Fibroblast of the conjunctiva (primary cell): ENCODE measurements around the gene KBTBD7.

Experiments
- DNase-seq: peaks from one replicate; pipeline ENCODE4 v3.0.0-alpha.2; 2010; ENCODE audit warnings: low read depth

The KBTBD7 gene, protein sequence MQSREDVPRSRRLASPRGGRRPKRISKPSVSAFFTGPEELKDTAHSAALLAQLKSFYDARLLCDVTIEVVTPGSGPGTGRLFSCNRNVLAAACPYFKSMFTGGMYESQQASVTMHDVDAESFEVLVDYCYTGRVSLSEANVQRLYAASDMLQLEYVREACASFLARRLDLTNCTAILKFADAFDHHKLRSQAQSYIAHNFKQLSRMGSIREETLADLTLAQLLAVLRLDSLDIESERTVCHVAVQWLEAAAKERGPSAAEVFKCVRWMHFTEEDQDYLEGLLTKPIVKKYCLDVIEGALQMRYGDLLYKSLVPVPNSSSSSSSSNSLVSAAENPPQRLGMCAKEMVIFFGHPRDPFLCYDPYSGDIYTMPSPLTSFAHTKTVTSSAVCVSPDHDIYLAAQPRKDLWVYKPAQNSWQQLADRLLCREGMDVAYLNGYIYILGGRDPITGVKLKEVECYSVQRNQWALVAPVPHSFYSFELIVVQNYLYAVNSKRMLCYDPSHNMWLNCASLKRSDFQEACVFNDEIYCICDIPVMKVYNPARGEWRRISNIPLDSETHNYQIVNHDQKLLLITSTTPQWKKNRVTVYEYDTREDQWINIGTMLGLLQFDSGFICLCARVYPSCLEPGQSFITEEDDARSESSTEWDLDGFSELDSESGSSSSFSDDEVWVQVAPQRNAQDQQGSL

GRCh38 chr13:41193919-41194824 lies at the start of gene KBTBD7:
Gene KBTBD7 (minus strand): TSS chr13:41194569. CDS start chr13:41194257, 312 bp downstream.
- DNase-seq, result peak; percentile 96

DNA sequence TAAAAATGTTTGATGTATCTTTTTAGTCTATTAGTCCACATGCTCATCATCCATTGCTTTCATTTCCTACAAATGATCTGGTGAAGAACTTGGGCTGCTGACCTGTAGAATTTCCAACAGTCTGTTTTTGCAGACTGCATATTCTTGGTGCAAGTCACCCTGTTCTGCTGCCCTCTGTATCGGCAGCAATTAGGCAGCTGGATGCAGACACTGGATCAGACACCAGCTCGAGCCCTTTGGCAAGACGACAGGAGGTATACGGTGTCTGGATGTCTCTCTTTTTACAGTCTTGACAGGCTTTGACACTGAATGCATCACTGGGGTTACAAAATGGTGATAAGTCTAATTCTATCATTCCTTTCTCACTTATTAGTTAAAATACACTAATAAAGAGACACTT lies 47.3 kb upstream of the KBTBD7 start:
- DNase-seq, result no peak

DNA sequence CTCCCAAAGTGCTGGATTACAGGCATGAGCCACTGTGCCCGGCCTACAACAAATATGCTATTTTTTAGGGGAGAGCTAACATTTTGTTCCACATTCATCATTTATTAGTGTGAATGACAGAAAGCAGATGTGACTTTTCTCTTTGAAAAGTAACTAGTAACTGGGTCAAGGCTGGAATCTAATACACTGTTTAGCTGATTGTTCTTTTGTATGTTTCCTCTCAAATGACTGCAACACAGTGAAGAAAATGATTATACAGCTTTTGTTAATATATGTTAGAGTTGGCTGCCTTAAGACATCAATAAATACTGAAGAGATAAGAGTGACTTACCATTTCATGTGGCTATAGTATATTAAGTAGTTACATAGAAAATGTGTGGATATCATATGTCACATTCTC lies 42.0 kb upstream of the KBTBD7 start:
- DNase-seq, result no peak

GRCh38 chr13:41232578-41233480 lies 38.5 kb upstream of the KBTBD7 start:
- DNase-seq, result no peak

DNA sequence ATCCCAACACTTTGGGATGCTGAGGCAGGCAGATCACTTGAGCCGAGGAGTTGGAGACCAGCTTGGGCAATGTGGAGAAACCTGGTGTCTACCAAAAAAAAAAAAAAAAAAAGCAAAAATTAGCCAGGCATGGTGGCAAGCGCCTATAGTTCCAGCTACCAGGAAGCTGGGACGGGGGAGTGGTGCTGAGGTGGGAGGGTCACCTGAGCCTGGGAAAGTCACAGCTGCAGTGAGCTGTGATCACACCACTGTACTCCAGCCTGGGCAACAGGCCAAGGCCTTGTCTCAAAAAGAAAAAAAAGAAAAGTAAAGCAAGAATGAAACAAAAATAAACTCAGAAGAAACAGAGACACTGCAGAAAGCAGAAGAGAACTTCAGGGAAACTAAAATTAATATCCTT lies 37.4 kb upstream of the KBTBD7 start:
- DNase-seq, result no peak

DNA sequence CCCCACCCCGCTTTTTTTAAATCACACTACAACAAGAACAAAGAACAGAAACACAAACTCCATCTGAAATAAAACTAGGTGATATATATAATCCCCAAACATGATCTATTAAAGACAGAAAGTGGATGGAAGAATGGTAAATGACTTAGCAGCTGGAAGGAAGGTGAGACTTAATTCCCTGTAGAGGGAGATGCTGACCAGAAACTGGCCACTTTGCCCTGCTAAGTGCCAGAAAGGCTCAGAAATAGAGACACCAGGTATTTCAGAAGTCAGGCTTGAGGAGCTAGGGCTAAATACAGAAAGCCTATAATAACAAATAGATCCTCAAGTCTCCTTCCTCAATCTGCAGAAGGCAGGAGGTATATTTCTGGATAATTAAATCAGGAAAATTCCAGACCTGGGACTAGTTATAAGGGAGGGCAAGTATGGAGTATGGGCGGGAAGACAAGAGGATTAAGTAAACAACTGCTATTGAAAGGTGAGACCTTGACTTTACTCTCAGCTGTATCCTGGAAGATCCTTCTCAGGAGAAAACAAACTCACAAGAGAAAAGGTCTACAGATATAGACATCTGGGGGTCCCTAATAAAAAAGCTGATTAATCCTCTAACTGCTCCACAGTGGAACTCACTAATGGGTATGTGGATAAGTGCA lies 36.8 kb upstream of the KBTBD7 start:
- DNase-seq, result no peak

DNA sequence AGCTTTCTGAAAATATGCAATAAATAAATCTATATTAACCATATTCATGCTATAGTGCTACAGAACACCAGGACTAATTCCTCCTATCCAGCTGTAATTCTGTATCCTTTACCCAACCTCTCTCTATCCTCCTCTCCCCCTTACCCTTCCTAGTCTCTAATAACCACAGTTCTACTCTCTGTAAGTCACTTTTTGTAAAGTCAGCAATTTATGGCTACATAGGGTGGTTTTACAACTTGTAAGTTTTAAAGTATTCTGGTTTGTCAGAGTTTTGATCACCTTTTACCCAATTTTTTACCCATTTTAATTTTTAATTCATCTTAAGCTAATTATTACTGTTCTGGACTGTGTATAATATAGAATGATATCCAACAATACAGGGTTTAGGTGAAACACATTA lies 35.0 kb upstream of the KBTBD7 start:
- DNase-seq, result no peak

- peak; percentile 10 for DNase-seq
Observed at GRCh38 chr13:41224113-41225110, 30.0 kb upstream of the KBTBD7 start.

DNA sequence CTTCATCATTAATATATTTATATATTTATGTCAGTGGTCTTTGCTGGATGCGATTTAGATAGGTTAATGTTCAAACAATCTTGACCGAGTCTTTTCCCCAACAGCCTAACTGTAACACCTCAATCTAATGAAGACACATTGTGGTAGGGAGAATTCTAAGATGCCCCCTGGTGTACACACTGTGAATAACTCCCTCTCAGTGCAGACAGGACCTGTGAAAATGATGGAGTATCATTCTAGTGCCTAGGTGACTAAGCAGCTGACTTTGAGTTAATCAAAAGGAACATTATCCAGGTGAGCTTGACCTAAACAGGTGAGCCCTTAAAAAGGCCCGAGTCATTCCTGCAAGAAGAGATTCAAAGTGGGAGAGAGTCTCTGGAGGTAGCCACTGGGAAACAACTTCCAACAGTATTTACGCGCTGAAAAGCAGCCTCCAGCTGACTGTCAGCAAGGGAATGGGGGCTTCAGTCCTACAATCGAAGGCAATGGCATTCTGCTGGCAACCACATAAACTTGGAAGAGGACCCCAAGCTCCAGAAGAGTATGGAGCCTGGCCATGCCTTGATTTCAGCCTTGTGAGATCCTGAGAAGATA lies 28.0 kb upstream of the KBTBD7 start:
- DNase-seq, result peak; percentile 18

GRCh38 chr13:41220401-41220800 lies 26.0 kb upstream of the KBTBD7 start:
- DNase-seq, result no peak

DNA sequence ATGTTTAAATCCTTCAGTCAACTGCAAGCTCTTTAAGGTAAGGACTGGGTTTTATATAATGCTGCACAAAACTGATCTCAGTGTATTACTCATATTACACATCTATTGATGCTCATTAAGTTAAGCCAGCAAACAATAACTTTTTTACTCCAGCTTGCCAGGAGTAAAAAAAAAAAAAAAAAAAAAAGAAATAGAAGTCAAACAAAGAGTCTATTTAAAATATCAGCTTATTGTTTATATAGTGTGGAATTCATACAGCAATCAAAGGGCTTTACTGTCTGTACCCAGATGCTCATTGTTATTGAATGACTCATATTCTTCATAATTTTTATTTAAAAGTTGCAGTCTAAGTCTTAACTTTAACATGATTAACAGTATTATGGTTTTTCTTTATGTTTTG lies 21.8 kb upstream of the KBTBD7 start:
- peak; percentile 21 for DNase-seq

GRCh38 chr13:41213919-41214318 lies 19.6 kb upstream of the KBTBD7 start:
- no peak for DNase-seq

DNA sequence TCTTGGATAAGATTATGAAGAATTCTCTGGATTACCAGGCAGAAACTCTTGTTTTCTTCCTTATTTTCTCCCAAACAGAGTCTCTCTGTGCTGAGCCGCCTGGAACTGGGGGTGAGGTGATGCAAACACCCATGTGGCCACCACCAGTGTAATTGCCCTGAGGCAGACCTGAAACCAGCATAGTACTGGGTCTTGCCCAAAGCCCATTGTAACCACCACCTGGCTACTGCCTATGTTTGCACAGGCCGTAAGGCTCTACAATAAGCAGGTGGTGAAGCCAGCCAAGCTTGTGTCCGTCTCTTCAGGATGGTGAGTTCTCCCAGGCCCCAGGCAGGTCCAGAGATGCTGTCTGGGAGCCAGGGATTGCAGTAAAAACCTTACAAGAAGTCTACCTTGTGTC lies 18.9 kb upstream of the KBTBD7 start:
- DNase-seq, result no peak

DNA sequence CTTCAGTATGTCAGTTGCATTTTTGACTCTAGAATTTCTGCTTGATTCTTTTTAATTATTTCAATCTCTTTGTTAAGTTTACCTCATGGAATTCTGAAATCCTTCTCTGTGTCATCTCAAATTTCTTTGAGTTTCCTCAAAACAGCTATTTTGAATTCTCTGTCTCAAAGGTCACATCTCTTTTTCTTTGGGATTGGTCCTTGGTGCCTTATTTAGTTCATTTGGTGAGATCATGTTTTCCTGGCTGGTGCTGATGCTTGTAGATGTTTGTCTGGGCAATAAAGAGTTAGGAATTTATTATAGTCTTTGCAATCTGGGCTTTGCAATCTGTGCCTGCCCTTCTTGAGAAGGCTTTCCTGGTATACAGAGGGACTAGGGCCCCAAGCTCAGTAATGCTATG lies 18.5 kb upstream of the KBTBD7 start:
- DNase-seq, result no peak

DNA sequence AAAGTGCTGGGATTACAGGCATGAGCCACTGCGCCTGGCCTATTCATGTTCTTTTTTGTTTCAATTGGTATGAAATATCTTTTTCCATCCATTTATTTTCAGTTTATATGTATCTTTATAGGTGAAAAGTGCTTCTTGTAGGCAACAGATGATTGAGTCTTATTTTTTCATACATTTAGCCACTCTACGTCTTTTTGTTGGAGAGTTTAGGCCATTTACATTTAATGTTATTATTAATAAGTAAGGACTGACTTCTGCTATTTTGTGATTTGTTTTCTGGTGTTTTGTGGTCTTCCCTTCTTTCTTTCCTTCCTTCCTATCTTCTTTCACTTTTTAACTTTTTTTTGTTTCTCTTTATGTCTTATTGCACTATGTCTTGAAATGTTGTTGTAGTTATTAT lies 16.7 kb upstream of the KBTBD7 start:
- no peak for DNase-seq

GRCh38 chr13:41206467-41206866 lies 12.1 kb upstream of the KBTBD7 start:
- no peak for DNase-seq

DNA sequence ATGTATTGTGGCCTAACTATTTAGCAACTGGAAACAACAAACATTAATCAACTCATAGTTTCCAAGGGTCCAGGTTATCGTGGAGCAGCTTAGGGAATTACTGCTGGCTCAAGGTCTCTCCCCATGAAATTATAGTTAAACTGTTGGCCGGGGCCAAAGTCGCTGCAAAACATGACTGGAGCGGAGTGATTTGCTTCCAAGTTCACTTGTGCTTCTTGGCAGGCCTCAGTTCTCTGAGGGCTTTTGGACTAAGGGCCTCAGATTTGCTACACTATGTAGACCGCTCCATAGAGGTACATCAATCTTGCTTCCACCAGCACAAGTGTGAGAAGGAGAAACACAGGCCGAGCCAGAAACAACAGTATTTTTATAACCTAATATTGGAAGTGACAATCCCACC lies 9.4 kb upstream of the KBTBD7 start:
- no peak for DNase-seq

GRCh38 chr13:41200126-41200525 lies 5.8 kb upstream of the KBTBD7 start:
- DNase-seq, result peak; percentile 8

- DNase-seq, result no peak
Observed at GRCh38 chr13:41199526-41199925, 5.2 kb upstream of the KBTBD7 start.
